ENCODE results near the gene SUMO1. TPM values are rescaled to one million over a fixed set of nuclear protein-coding genes. Genes with fewer than 3 reads are reported as not detected.

SUMO1 gene
- total RNA-seq, 1 donor from 2014 or later: 157 TPM

GRCh38 chr2:202157211-202157990, 81.0 kb downstream of the SUMO1 start:
- Histone ChIP-seq H3K27ac (ENCODE audit: low read depth, low read length) (no peak overlapping the region), H3K4me3 (ENCODE audit: insufficient read depth, low read depth, low read length) (no peak overlapping the region), H3K79me2 (ENCODE audit: insufficient read depth, low read length) (no peaks in the 10 kb centered on the region), H3K9me3 (ENCODE audit: insufficient read depth, low read depth, low read length) (no peaks in the 10 kb centered on the region), H3K4me2 (ENCODE audit: low read length) (no peak overlapping the region), H3K27me3 (ENCODE audit: insufficient read depth, low read length) (no peaks in the 10 kb centered on the region), H3K4me1 (ENCODE audit: insufficient read depth, low read length) (peaks cover 10% of the 10 kb centered on the region), H3K36me3 (ENCODE audit: insufficient read depth, low read length) (no peaks in the 10 kb centered on the region), H3K9ac (ENCODE audit: low read length) (no peak overlapping the region), H2AFZ (ENCODE audit: low read depth, low read length) (no peak overlapping the region), H4K20me1 (ENCODE audit: insufficient read depth, low read length) (no peaks in the 10 kb centered on the region)
- Mint-ChIP-seq H3K4me1 (ENCODE audit: low read depth, unreplicated experiment) (peaks cover 7% of the 10 kb centered on the region), H3K27ac (ENCODE audit: unreplicated experiment) (no peak overlapping the region), H3K36me3 (ENCODE audit: low read depth, unreplicated experiment) (no peaks in the 10 kb centered on the region), H3K4me3 (ENCODE audit: unreplicated experiment) (peak overlapping the region; percentile 34), H3K27me3 (ENCODE audit: low read depth, unreplicated experiment) (peaks cover 6% of the 10 kb centered on the region), H3K9me3 (ENCODE audit: unreplicated experiment) (peaks cover 3% of the 10 kb centered on the region)
- FAIRE-seq (no peak), DNase-seq (ENCODE audit: low read depth) (no peak)
- TF ChIP-seq, protein P1, sequence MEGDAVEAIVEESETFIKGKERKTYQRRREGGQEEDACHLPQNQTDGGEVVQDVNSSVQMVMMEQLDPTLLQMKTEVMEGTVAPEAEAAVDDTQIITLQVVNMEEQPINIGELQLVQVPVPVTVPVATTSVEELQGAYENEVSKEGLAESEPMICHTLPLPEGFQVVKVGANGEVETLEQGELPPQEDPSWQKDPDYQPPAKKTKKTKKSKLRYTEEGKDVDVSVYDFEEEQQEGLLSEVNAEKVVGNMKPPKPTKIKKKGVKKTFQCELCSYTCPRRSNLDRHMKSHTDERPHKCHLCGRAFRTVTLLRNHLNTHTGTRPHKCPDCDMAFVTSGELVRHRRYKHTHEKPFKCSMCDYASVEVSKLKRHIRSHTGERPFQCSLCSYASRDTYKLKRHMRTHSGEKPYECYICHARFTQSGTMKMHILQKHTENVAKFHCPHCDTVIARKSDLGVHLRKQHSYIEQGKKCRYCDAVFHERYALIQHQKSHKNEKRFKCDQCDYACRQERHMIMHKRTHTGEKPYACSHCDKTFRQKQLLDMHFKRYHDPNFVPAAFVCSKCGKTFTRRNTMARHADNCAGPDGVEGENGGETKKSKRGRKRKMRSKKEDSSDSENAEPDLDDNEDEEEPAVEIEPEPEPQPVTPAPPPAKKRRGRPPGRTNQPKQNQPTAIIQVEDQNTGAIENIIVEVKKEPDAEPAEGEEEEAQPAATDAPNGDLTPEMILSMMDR (IDR thresholded peaks at IDR 0.05; ENCODE audit: insufficient read depth, low read depth, low read length): no peak
- no peak for TF ChIP-seq EZH2 (IDR thresholded peaks at IDR 0.05; ENCODE audit: insufficient read depth, low read length)

Other genes with a start within 250 kb of the SUMO1 start
- 61.5 and 65.9 TPM in 2 replicates for gene FZD7, start 204.7 kb downstream of the SUMO1 start, total RNA-seq
- not detected in 2 replicates for gene KIAA2012, start 165.3 kb downstream of the SUMO1 start, total RNA-seq
- 61.7 and 64.1 TPM in 2 replicates for gene NOP58, start 27.2 kb upstream of the SUMO1 start, total RNA-seq
- 93.1 and 111 TPM in 2 replicates for gene BMPR2, start 137.7 kb upstream of the SUMO1 start, total RNA-seq

All from astrocyte (in vitro differentiated cells and primary cell).